Lung (tissue), 12 donors: Measurements from ENCODE around the gene CEP41. TPM values are rescaled to one million over a fixed set of nuclear protein-coding genes. Genes with fewer than 3 reads are reported as not detected.

Source experiments
- ATAC-seq: fragments of 200-7000 bp; cut with Tn5 transposase; one replicate; pipeline ENCODE4 v1.9.1; 2020; ENCODE audit warnings: moderate number of reproducible peaks; ENCODE audit not compliant: insufficient read depth, low FRiP score
- DNase-seq, 3 donors: peaks; one replicate each; pipeline ENCODE4 v3.0.0-alpha.2; 2013 to 2017
- H3K27ac ChIP-seq, 2 donors: one replicate each; pipeline ENCODE4 v1.5.1; 2013; ENCODE audit warnings: mild to moderate bottlenecking in 2 of 2, moderate library complexity in 2 of 2, control low read depth in 1 of 2, inconsistent platforms in 1 of 2, low read depth in 1 of 2, low read length in 1 of 2
- H3K27me3 ChIP-seq, 3 donors: one replicate each; pipeline ENCODE4 v1.5.1; 2013; ENCODE audit warnings: low read length in 2 of 3; ENCODE audit not compliant: control insufficient read depth in 3 of 3, insufficient read depth in 3 of 3
- H3K36me3 ChIP-seq, 4 donors: one replicate each; pipeline ENCODE4 v1.5.1; 2013; ENCODE audit warnings: low read length in 4 of 4, mild to moderate bottlenecking in 1 of 4, moderate library complexity in 1 of 4; ENCODE audit not compliant: control insufficient read depth in 4 of 4, insufficient read depth in 4 of 4
- H3K4me1 ChIP-seq, 5 donors: one replicate each; pipeline ENCODE4 v1.5.1; 2013; ENCODE audit warnings: low read length in 5 of 5, mild to moderate bottlenecking in 2 of 5, moderate library complexity in 1 of 5; ENCODE audit not compliant: control insufficient read depth in 5 of 5, insufficient read depth in 5 of 5
- H3K4me3 ChIP-seq: one replicate; pipeline ENCODE4 v1.5.1; 2013; ENCODE audit warnings: mild to moderate bottlenecking, control low read depth, moderate library complexity
- H3K9ac ChIP-seq, 2 donors: one replicate each; pipeline ENCODE4 v1.5.1; 2013; ENCODE audit warnings: low read length in 2 of 2, control low read depth in 1 of 2; ENCODE audit not compliant: insufficient read depth in 1 of 2
- H3K9me3 ChIP-seq, 4 donors: one replicate each; pipeline ENCODE4 v1.5.1; 2013; ENCODE audit warnings: low read length in 3 of 4, mild to moderate bottlenecking in 1 of 4, moderate library complexity in 1 of 4; ENCODE audit not compliant: control insufficient read depth in 4 of 4, insufficient read depth in 3 of 4
- CTCF ChIP-seq: IDR thresholded peaks from 2 replicates; pipeline ENCODE4 v1.5.1; 2012; ENCODE audit warnings: mild to moderate bottlenecking; ENCODE audit errors: control extremely low read depth, extremely low read depth
- WGBS, 2 donors: extraction: QIAGEN DNeasy Blood & Tissue Kit; methylation state at CpG; one replicate each; pipeline ENCODE4 v1.1.7; 2013; 5-methylcytosine and 5-hydroxymethylcytosine counted together
- polyA plus RNA-seq, 2 donors: library from polyadenylated mRNA; stranded (reverse); fragments of 200-250 nt; gene quantifications; one replicate each; pipeline ENCODE4 v1.2.1, GENCODE V29; 2013
- total RNA-seq, 2 donors: library from RNA; depleted of rRNA in 1 of 2; stranded (reverse); fragments of >200 nt in 1 of 2; gene quantifications; one replicate each; pipeline ENCODE4 v1.2.1, GENCODE V29; 2014 to 2021
- donor health status: control.
- donor health status: control.
- donor health status: Bipolar disorder and iron deficiency.
- donor health status: healthy.
- donor health status: DM: yes; HTN: yes; CAD: no.

The CEP41 gene
- total and polyA plus RNA-seq, 4 donors: 3.7 to 15.3 (median 11.6) TPM

DNA sequence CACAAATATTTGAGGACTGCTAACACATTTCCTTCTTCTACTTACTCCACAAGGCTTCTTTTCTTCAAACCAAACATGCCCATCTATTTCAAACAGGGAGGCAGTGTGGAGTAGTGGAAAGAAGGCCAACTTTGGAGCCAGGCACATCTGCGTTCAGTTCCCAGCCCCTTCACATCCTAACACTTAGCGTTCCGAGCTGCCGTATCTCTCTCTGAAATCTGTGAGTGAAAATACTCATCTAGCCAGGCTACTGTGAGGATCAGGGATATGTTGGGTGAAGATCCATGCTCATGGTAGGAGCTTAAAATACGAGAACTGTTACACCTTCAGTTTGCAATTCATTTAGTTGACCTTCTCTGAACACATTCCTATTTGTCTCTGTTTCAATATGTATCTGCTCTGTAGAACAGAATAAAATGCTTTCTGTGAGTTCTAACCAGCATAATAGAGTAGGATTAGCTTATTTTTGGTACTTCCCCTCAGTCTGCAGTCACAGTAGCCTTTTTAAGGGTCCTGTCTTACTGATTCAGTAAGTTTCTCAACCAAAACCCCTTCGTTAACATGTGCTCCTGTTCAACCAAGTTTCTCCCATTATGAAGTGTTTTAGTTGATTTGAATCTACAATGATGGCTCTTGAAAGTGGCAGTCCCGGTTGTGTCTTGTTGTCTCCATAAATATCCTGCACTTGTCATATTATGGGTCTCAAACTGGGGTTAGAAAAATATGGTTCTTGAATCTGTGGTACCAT lies 47.8 kb upstream of the CEP41 start:
- TF ChIP-seq CTCF: no peak
- WGBS, 2 donors: 74 to 81% methylated on average over 7 of the region's 7 CpGs
- peak overlapping the region in 1 of 2 donors; percentile 52 for H3K27ac ChIP-seq
- H3K36me3 ChIP-seq: peaks cover 0 to 9% (median 0%) of the 10 kb centered on the region in 4 donors
- H3K9me3 ChIP-seq: peaks cover 0 to 5% (median 0%) of the 10 kb centered on the region in 4 donors
- peak in 1 of 3 donors; percentile 68 for DNase-seq
- no peaks in the 10 kb centered on the region for H3K27me3 ChIP-seq
- peaks cover 0 to 48% (median 21%) of the 10 kb centered on the region in 5 donors for H3K4me1 ChIP-seq
- H3K9ac ChIP-seq: peak overlapping the region in 1 of 2 donors; percentile 88
- H3K4me3 ChIP-seq: no peak overlapping the region
- ATAC-seq: no peak

DNA sequence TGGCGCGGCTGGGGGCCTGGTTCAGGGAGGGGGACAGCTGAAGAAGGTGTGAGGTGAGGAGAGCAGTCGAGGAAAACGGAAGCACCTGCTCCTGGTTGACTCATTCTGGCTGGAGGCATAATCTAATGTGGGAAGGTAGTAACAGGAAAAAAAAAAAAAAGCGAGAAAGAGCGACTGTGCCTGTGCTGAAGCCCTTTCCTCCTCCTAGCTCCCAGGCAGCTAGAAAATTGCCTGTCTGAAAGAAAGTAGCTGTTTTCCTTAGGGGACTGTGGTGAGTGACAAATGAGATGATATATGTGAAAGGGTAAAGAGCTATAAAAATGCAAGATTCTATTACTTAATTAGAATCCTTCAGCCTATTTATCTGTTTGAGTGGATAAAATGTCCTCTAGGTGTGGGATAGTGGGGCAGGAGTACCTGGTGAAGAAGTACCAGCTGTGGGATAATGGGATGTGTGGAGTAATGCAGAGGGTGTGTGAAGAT lies 46.2 kb upstream of the CEP41 start:
- peak in 2 of 3 donors; percentile 47 to 50 for DNase-seq
- Histone ChIP-seq H3K4me3 (peak overlapping the region; percentile 31), H3K9ac (peak overlapping the region; percentile 72 to 79), H3K9me3 (no peaks in the 10 kb centered on the region), H3K27me3 (no peaks in the 10 kb centered on the region), H3K4me1 (peaks cover 0 to 48% (median 21%) of the 10 kb centered on the region in 5 donors), H3K27ac (peak overlapping the region in 1 of 2 donors; percentile 3), H3K36me3 (no peaks in the 10 kb centered on the region)
- TF ChIP-seq CTCF: no peak
- 13 to 22% methylated on average over 5 to 6 of the region's 6 CpGs for WGBS, 2 donors
- peak; percentile 24 for ATAC-seq

GRCh38 chr7:130486114-130486953 lies 45.5 kb upstream of the CEP41 start:
- H3K36me3 ChIP-seq: no peaks in the 10 kb centered on the region
- peak; percentile 87 for ATAC-seq
- peak; percentile 77 to 85 (median 79) for DNase-seq
- peaks cover 0 to 44% (median 21%) of the 10 kb centered on the region in 5 donors for H3K4me1 ChIP-seq
- no peaks in the 10 kb centered on the region for H3K27me3 ChIP-seq
- 7 to 9% methylated on average over 67 of the region's 67 CpGs for WGBS, 2 donors
- H3K9ac ChIP-seq: peak overlapping the region; percentile 72 to 79
- H3K27ac ChIP-seq: peak overlapping the region in 1 of 2 donors; percentile 3
- peak overlapping the region; percentile 31 for H3K4me3 ChIP-seq
- TF ChIP-seq CTCF: peak; percentile 55
- no peaks in the 10 kb centered on the region for H3K9me3 ChIP-seq
